Measurements from ENCODE around the gene NEUROG1.

NEUROG1 gene

GRCh38 chr5:135568923-135569360 lies 33.2 kb upstream of the NEUROG1 start:
- FAIRE-seq (no peak), DNase-seq (ENCODE audit: insufficient read length, low spot score) (no peak)
- no peak for TF ChIP-seq POLR2A (IDR thresholded peaks at IDR 0.05; ENCODE audit: low read depth, low read length)

GRCh38 chr5:135568246-135568645 lies 32.5 kb upstream of the NEUROG1 start:
- FAIRE-seq (no peak), DNase-seq (ENCODE audit: insufficient read length, low spot score) (no peak)
- TF ChIP-seq POLR2A (IDR thresholded peaks at IDR 0.05; ENCODE audit: low read depth, low read length): no peak

- TF ChIP-seq POLR2A (IDR thresholded peaks at IDR 0.05; ENCODE audit: low read depth, low read length): no peak
- DNase-seq (ENCODE audit: insufficient read length, low spot score) (no peak), FAIRE-seq (no peak)
Observed at GRCh38 chr5:135567661-135568060, 31.9 kb upstream of the NEUROG1 start.

- FAIRE-seq (no peak), DNase-seq (ENCODE audit: insufficient read length, low spot score) (no peak)
- TF ChIP-seq POLR2A (IDR thresholded peaks at IDR 0.05; ENCODE audit: low read depth, low read length): no peak
Observed at GRCh38 chr5:135566422-135567400, 30.9 kb upstream of the NEUROG1 start.

- TF ChIP-seq POLR2A (IDR thresholded peaks at IDR 0.05; ENCODE audit: low read depth, low read length): no peak
- DNase-seq (ENCODE audit: insufficient read length, low spot score) (peak; percentile 73), FAIRE-seq (no peak)
Observed at GRCh38 chr5:135565725-135566421, 30.1 kb upstream of the NEUROG1 start.

- FAIRE-seq (no peak), DNase-seq (ENCODE audit: insufficient read length, low spot score) (no peak)
- no peak for TF ChIP-seq POLR2A (IDR thresholded peaks at IDR 0.05; ENCODE audit: low read depth, low read length)
Observed at GRCh38 chr5:135565266-135565665, 29.5 kb upstream of the NEUROG1 start.

- FAIRE-seq (no peak), DNase-seq (ENCODE audit: insufficient read length, low spot score) (no peak)
- TF ChIP-seq POLR2A (IDR thresholded peaks at IDR 0.05; ENCODE audit: low read depth, low read length): no peak
Observed at GRCh38 chr5:135564331-135564730, 28.6 kb upstream of the NEUROG1 start.

- TF ChIP-seq POLR2A (IDR thresholded peaks at IDR 0.05; ENCODE audit: low read depth, low read length): no peak
- FAIRE-seq: no peak
- DNase-seq (ENCODE audit: insufficient read length, low spot score): no peak
Observed at GRCh38 chr5:135561266-135561665, 25.5 kb upstream of the NEUROG1 start.

GRCh38 chr5:135560858-135561257 lies 25.1 kb upstream of the NEUROG1 start:
- no peak for TF ChIP-seq POLR2A (IDR thresholded peaks at IDR 0.05; ENCODE audit: low read depth, low read length)
- DNase-seq (ENCODE audit: insufficient read length, low spot score): peak; percentile 80
- no peak for FAIRE-seq

- TF ChIP-seq POLR2A (IDR thresholded peaks at IDR 0.05; ENCODE audit: low read depth, low read length): no peak
- FAIRE-seq: no peak
- peak; percentile 57 for DNase-seq (ENCODE audit: insufficient read length, low spot score)
Observed at GRCh38 chr5:135559354-135559753, 23.6 kb upstream of the NEUROG1 start.

- FAIRE-seq: no peak
- no peak for DNase-seq (ENCODE audit: insufficient read length, low spot score)
- no peak for TF ChIP-seq POLR2A (IDR thresholded peaks at IDR 0.05; ENCODE audit: low read depth, low read length)
Observed at GRCh38 chr5:135557076-135557838, 21.5 kb upstream of the NEUROG1 start.

- no peak for DNase-seq (ENCODE audit: insufficient read length, low spot score)
- no peak for FAIRE-seq
- TF ChIP-seq POLR2A (IDR thresholded peaks at IDR 0.05; ENCODE audit: low read depth, low read length): no peak
Observed at GRCh38 chr5:135556620-135557019, 20.9 kb upstream of the NEUROG1 start.

GRCh38 chr5:135555530-135555929 lies 19.8 kb upstream of the NEUROG1 start:
- no peak for FAIRE-seq
- TF ChIP-seq POLR2A (IDR thresholded peaks at IDR 0.05; ENCODE audit: low read depth, low read length): no peak
- DNase-seq (ENCODE audit: insufficient read length, low spot score): no peak
